GM18526 (cell line): ENCODE measurements around the gene HSP90AA1.

Experiments
- POLR2A ChIP-seq: IDR thresholded peaks from 3 replicates; pipeline ENCODE4 v1.6.1; 2011; ENCODE audit not compliant: insufficient read length; ENCODE audit errors: extremely low read depth

Gene HSP90AA1

DNA sequence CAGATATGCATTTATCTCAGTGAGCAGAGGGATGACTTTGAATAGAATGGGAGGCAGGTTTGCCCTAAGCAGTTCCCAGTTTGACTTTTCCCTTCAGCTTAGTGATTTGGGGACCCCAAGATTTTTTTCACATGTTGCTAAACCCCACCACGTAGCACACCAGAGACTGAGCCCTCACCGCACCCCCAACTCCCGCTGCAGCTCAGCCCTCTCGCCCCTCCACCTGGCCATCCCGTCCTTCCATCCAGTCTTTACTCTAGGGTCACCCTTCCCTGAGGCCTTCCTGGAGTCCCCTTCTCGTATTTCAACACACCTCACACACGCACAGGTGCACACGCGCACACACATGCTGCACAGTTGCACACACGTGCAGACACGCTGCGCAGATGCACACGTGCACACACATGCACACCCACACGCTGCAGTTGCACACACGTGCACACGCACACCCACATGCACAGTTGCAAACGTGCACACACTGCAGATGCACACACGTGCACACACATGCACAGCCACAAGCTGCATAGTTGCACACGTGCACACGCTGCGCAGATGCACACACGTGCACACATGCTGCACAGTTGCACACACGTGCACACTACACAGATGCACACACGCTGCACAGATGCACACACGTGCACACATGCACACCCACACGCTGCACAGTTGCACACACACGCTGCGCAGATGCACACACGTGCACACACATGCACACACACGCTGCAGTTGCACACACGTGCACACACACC is 30.0 kb downstream of the HSP90AA1 start:
- TF ChIP-seq POLR2A = no peak

DNA sequence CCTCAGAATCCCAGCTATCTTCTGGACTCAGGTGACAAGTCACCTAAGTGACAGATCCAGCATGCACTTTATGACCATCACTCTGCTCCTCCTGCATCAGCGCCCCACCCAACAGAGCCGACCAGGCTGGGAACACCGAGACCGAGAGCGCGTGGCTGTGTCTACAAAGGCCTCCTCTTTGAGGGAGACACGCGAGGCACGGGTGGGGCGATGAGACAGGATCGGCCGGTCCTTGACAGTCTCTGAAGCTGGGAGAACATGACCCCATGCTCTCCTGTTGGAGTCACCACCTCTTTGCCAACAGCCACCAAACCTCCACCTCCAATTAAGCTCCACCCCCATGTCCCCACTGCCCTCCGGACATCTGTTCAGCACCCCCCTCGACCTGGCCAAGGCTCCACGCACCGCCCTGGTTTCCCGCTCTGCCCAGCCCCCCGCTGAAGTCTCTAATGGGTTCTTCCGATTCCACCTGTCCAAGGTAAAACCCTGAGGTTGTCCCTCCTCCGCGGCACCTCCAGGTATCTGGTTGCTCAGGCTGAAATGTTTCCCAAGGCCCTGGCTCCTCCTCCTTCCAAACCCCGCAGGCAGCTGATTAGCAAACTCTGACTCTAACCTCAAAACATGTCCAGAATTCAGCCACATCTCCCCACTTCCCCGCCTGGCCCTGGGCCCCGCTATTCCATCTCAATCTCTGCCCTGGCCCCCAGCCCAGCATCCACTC is 31.5 kb downstream of the HSP90AA1 start:
- no peak for TF ChIP-seq POLR2A

DNA sequence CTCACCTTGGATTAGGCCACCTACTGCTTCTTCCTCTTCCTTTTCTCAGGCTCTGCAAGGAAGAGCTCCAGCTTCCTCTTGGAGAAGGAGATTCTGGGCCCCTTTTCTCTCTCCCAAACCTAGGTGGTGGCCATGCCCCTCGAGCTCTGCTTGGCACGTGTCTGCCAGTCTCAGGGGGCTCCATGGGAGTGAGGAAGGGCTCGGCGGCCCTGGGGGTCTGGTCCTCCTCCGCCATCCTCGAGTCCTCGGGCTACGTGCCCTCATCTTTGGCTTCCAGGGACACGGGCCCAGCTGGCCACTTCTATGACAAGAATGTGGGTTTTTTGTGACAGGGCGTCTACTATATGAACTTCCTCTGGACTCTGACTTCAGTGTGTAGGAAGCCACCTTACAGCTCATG is 34.3 kb downstream of the HSP90AA1 start:
- no peak for TF ChIP-seq POLR2A

DNA sequence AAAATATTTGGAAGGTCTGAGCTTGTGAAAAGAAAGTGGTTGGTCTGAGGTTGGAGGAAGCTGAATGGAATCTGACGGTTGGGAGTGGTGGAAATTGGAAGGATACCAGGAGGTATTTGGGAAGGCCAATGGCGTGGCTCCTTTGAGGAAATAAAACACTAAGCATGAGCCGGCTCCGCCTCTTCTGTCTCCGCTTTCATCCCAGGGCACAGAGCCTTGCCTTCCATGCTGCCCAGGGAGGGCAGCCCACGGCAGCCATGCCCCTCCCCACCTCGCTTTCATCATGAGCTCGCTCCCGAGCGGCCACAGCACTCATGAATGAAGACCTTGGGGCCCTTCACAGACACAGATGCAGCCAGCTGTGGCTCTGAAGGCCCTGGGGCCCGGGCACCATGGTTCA is 36.2 kb downstream of the HSP90AA1 start:
- TF ChIP-seq POLR2A = no peak

DNA sequence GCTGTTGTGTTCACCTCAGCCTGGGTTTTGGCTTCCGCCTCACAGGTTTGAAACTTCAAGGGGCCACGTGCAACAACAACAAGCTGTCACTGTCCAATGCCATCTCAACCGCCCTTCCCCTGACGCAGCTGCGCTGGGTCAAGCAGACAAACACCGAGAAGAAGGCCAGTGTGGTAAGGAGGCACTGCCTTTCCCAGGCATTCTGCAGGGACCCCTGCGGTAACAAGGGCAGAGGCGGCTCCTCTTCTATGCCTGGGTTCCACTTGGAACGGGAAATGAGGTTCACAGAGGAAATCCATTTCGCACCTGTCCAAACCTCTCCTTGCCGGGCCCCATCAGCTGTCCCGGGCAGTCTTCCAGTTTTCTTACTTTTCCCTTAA is 36.8 kb downstream of the HSP90AA1 start:
- TF ChIP-seq POLR2A = no peak

DNA sequence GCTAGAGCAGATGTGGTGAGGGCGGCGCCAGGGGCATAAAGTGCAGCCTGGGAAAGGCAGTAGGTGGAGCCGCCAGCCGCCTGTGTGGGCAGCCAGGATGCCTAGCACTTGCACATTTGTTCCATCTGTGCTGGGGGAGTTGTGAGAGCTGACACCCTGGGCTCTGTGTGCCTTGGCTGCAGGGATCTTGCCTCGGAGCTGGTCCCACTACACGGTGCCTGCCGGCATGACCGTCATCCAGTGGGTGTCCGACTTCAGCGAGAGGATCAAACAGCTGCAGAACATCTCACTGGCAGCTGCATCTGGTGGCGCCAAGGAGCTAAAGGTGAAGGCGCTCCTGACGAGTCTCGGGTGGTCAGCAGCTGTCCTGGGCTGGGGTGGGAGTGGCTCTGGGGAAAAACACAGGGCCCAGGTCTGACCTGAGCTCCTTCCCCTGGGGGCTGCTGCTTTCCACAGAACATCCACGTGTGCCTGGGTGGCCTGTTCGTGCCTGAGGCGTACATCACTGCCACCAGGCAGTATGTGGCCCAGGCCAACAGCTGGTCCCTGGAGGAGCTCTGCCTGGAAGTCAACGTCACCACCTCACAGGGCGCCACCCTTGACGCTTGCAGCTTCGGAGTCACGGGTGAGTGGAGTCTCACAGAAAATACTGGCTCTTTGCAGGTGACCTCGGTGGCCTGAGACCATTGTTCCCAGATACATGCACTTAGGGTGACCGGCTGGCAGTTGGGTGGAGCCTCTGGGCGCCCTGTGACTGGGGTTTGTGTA is 37.4 kb downstream of the HSP90AA1 start:
- no peak for TF ChIP-seq POLR2A

- no peak for TF ChIP-seq POLR2A
Measured at GRCh38 chr14:102047808-102048540, 38.9 kb downstream of the HSP90AA1 start.

- TF ChIP-seq POLR2A = no peak
Measured at GRCh38 chr14:102046337-102047278, 40.2 kb downstream of the HSP90AA1 start.

- no peak for TF ChIP-seq POLR2A
Measured at GRCh38 chr14:102044566-102044965, 42.3 kb downstream of the HSP90AA1 start.

- no peak for TF ChIP-seq POLR2A
Measured at GRCh38 chr14:102043251-102044025, 43.4 kb downstream of the HSP90AA1 start.

DNA sequence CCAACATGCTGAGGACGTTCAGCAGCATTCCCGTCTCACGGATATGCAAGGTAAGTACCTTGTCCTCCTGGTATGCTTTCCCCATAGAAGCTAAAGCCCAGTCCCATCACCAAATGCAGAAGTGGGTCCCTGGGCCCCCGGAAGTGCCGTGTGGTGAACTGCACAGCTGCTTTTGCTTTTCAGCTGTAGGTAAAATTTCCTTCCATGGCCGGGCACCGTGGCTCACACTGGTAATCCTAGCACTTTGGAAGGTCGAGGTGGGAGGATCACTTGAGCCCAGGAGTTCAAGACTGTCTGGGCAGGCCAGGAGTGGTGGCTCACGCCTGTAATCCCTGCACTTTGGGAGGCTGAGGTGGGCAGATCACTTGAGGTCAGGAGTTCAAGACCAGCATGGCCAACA is 44.1 kb downstream of the HSP90AA1 start:
- TF ChIP-seq POLR2A = no peak

- TF ChIP-seq POLR2A = no peak
Measured at GRCh38 chr14:102040153-102040552, 46.7 kb downstream of the HSP90AA1 start.

DNA sequence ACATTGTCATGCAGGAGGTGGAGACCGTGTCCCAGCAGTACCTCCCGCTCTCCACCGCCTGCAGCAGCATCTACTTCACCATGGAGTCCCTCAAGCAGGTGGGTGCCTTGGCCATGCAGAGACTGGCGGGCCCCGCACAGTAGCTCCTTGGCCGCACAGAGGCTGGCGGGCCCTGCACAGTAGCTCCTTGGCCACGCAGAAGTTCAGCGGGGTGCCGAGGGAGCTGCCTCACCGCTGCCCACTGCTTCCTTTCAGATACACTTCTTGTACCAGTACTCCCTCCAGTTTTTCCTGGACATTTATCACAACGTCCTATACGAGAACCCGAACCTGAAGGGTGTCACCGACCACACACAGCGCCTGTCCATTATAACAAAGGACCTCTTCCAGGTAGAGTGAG is 47.7 kb downstream of the HSP90AA1 start:
- TF ChIP-seq POLR2A = no peak
